Loucy (cell line): Measurements from ENCODE around the gene SMURF1.

Source experiments
- EZH2phosphoT487 ChIP-seq: fragments of 200-600 bp; IDR thresholded peaks from 2 replicates; pipeline ENCODE4 v1.6.1; 2018; ENCODE audit warnings: antibody characterized with exemption, mild to moderate bottlenecking, moderate library complexity, borderline replicate concordance
- TF ChIP-seq, protein P1 (sequence below): fragments of 200-600 bp; sonication (generic); conservative IDR thresholded peaks from 2 replicates; pipeline ENCODE4 v1.5.1; 2014; ENCODE audit warnings: mild to moderate bottlenecking, antibody characterized with exemption, low read length

DNA sequence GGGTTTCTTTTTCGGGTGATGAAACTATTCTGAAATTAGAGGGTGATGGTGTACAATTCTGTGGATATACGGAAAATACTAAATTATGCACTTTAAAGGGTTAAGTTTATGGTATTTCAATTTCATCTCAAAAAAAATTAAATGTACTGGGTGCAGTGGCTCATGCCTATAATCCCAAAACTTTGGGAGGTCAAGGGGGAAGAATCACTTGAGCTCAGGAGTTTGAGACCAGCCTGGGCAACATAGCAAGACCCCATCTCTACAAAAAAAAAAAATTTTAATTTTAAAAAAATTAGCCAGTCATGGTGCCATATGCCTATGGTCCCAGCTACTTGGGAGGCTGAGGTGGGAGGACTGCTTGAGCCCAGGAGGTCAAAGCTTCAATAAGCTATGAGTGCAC, 57.0 kb downstream of the SMURF1 start:
- TF ChIP-seq, protein P1, sequence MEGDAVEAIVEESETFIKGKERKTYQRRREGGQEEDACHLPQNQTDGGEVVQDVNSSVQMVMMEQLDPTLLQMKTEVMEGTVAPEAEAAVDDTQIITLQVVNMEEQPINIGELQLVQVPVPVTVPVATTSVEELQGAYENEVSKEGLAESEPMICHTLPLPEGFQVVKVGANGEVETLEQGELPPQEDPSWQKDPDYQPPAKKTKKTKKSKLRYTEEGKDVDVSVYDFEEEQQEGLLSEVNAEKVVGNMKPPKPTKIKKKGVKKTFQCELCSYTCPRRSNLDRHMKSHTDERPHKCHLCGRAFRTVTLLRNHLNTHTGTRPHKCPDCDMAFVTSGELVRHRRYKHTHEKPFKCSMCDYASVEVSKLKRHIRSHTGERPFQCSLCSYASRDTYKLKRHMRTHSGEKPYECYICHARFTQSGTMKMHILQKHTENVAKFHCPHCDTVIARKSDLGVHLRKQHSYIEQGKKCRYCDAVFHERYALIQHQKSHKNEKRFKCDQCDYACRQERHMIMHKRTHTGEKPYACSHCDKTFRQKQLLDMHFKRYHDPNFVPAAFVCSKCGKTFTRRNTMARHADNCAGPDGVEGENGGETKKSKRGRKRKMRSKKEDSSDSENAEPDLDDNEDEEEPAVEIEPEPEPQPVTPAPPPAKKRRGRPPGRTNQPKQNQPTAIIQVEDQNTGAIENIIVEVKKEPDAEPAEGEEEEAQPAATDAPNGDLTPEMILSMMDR: no peak
- TF ChIP-seq EZH2phosphoT487: no peak
